SH-SY5Y (cell line): ENCODE data around the gene GABPB1.

ENCODE experiments used
- GATA2 ChIP-seq: IDR thresholded peaks from 2 replicates; pipeline ENCODE4 v1.6.1; 2011; ENCODE audit warnings: mild to moderate bottlenecking, low read depth, low read length
- GATA3 ChIP-seq: IDR thresholded peaks from 2 replicates; pipeline ENCODE4 v1.6.1; 2011; ENCODE audit warnings: low read depth, mild to moderate bottlenecking, low read length, moderate library complexity

GRCh38 chr15:50295966-50296365 is 59.0 kb downstream of the GABPB1 start:
- TF ChIP-seq GATA3: no peak
- no peak for TF ChIP-seq GATA2
